ENCODE measurements around the gene MCC.

DNA sequence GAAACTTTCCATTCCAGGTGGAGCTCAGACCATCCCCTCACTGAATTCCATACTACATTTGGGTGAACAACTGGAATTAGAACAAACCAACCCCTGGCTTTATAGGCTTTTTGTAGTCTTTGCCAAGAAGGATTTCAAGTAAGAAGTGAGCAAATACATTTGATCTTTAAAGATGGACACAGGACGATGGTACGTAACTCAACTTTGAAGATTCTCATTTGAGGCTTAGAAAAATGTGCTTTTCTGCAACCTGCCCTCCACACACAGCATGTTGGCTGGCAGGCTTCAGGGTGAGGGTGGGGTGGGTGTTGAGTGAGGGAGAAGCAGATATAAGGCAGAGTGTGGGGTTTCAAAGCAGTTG lies 335.9 kb downstream of the MCC start:
- TF ChIP-seq FOXM1 (IDR thresholded peaks at IDR 0.05; ENCODE audit: borderline replicate concordance) (no peak), ZNF384 (IDR thresholded peaks at IDR 0.05) (no peak), BHLHE40 (IDR thresholded peaks at IDR 0.05; ENCODE audit: borderline replicate concordance) (no peak)
